Parathyroid adenoma (tissue), 2 donors: ENCODE measurements around the gene SLC6A20.

ENCODE experiments used
- H2AFZ ChIP-seq: fragments of 300-600 bp; sonication (generic); one replicate; pipeline ENCODE4 v1.7.0; 2017; ENCODE audit warnings: antibody characterized with exemption, mild to moderate bottlenecking
- H3K27ac ChIP-seq: fragments of 300-600 bp; sonication (generic); one replicate; pipeline ENCODE4 v1.7.0; 2017
- H3K27me3 ChIP-seq: fragments of 300-600 bp; sonication (generic); one replicate; pipeline ENCODE4 v1.7.0; 2017; ENCODE audit warnings: low read length; ENCODE audit not compliant: control insufficient read depth, insufficient read depth
- H3K36me3 ChIP-seq: fragments of 300-600 bp; sonication (generic); one replicate; pipeline ENCODE4 v1.7.0; 2017; ENCODE audit warnings: low read length; ENCODE audit not compliant: control insufficient read depth, insufficient read depth
- H3K4me1 ChIP-seq: fragments of 300-600 bp; sonication (generic); one replicate; pipeline ENCODE4 v1.7.0; 2017; ENCODE audit warnings: control low read depth
- H3K4me2 ChIP-seq: fragments of 300-600 bp; sonication (generic); one replicate; pipeline ENCODE4 v1.7.0; 2017; ENCODE audit warnings: low read length
- H3K4me3 ChIP-seq: fragments of 300-600 bp; sonication (generic); one replicate; pipeline ENCODE4 v1.7.0; 2017; ENCODE audit warnings: low read depth, low read length
- H3K79me2 ChIP-seq: fragments of 300-600 bp; sonication (generic); one replicate; pipeline ENCODE4 v1.7.0; 2017; ENCODE audit warnings: control low read depth
- H3K9ac ChIP-seq: fragments of 300-600 bp; sonication (generic); one replicate; pipeline ENCODE4 v1.7.0; 2017; ENCODE audit warnings: mild to moderate bottlenecking
- H3K9me3 ChIP-seq: fragments of 300-600 bp; sonication (generic); one replicate; pipeline ENCODE4 v1.7.0; 2017; ENCODE audit warnings: low read length; ENCODE audit not compliant: control insufficient read depth
- TF ChIP-seq, protein P1 (sequence below): fragments of 300-600 bp; sonication (generic); IDR thresholded peaks from one replicate; pipeline ENCODE4 v1.7.0; 2017; ENCODE audit warnings: antibody characterized with exemption, mild to moderate bottlenecking
- donor health status: primary hyperparathyroidism.

The SLC6A20 gene

DNA sequence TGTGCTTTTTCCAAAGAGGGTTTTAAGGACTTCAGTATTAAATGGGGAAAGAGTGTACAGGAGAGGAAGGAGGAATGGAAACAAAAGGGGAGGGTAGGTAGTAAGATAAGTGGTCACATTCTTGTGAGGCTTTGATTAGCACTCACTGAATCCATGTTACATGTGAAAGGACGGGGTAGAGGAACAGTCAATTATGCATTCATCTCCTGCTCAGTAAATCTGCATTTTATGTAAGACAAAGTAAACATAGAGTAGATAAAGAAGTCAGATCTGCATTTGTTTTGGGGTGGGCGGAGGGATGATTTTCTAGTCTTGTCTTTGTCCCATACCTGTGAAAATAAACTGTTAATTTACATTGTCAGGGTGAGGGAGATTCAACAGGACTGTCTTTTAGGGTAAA, 56.3 kb downstream of the SLC6A20 start:
- H3K4me1 ChIP-seq = no peaks in the 10 kb centered on the region
- H3K4me3 ChIP-seq = no peak overlapping the region
- TF ChIP-seq, protein P1, sequence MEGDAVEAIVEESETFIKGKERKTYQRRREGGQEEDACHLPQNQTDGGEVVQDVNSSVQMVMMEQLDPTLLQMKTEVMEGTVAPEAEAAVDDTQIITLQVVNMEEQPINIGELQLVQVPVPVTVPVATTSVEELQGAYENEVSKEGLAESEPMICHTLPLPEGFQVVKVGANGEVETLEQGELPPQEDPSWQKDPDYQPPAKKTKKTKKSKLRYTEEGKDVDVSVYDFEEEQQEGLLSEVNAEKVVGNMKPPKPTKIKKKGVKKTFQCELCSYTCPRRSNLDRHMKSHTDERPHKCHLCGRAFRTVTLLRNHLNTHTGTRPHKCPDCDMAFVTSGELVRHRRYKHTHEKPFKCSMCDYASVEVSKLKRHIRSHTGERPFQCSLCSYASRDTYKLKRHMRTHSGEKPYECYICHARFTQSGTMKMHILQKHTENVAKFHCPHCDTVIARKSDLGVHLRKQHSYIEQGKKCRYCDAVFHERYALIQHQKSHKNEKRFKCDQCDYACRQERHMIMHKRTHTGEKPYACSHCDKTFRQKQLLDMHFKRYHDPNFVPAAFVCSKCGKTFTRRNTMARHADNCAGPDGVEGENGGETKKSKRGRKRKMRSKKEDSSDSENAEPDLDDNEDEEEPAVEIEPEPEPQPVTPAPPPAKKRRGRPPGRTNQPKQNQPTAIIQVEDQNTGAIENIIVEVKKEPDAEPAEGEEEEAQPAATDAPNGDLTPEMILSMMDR = no peak
- no peak overlapping the region for H3K4me2 ChIP-seq
- no peaks in the 10 kb centered on the region for H3K79me2 ChIP-seq
- no peak overlapping the region for H3K27ac ChIP-seq
- H3K9me3 ChIP-seq = no peaks in the 10 kb centered on the region
- H2AFZ ChIP-seq = no peak overlapping the region
- H3K36me3 ChIP-seq = no peaks in the 10 kb centered on the region
- H3K9ac ChIP-seq = no peak overlapping the region
- no peaks in the 10 kb centered on the region for H3K27me3 ChIP-seq

DNA sequence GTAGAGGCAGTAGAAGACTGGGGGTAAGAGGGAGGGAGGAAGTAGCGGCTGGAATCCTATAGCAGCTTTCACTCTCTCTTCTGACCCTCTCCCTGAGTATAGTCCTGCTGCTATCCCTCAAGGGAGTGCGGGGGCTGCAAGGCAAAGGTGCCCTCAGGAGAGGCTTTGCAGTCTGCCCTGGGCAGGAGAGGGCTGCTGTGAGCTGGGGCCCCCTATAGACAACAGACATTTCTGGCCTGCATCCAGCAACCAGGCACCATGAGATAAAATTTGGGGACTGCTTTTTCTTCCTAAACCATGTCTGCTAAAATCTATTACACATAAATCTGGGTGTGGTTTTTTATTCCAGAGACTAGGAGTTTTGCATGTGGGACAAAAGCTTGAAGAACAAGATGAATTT, 59.1 kb downstream of the SLC6A20 start:
- Histone ChIP-seq H3K36me3 (no peaks in the 10 kb centered on the region), H2AFZ (no peak overlapping the region)

DNA sequence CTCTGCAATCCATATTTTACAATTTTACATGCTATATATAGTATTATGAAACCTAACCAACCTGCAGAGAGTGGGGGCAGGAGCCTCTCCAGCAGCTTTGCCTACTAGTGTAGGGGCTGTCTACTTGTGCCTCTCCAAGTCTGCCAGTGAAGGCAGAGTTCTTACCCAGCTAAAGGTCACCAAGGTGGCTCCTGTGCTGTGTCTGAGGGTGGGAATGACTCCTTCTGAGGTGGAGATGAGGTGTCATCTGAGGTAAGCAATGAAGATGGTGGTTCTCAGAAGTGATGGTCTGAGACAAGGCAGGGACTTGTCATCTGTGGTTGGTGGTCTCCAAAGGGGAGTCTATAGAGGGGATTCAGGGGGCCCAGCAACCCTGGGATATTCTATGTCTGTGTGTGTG, 59.6 kb downstream of the SLC6A20 start:
- H3K4me3 ChIP-seq = no peak overlapping the region
- TF ChIP-seq, protein P1 = no peak
- H3K79me2 ChIP-seq = no peaks in the 10 kb centered on the region
- H3K4me1 ChIP-seq = no peaks in the 10 kb centered on the region
- H2AFZ ChIP-seq = no peak overlapping the region
- no peaks in the 10 kb centered on the region for H3K36me3 ChIP-seq
- no peaks in the 10 kb centered on the region for H3K27me3 ChIP-seq
- no peaks in the 10 kb centered on the region for H3K9me3 ChIP-seq
- no peak overlapping the region for H3K4me2 ChIP-seq
- no peak overlapping the region for H3K9ac ChIP-seq
- no peak overlapping the region for H3K27ac ChIP-seq

More for the DNA sequence above, 59.1 kb downstream of the SLC6A20 start:
- Histone ChIP-seq H3K79me2 (no peaks in the 10 kb centered on the region), H3K9ac (no peak overlapping the region), H3K4me2 (no peak overlapping the region), H3K4me1 (no peaks in the 10 kb centered on the region), H3K27ac (no peak overlapping the region), H3K9me3 (no peaks in the 10 kb centered on the region), H3K4me3 (no peak overlapping the region), H3K27me3 (no peaks in the 10 kb centered on the region)
- TF ChIP-seq, protein P1 = no peak

DNA sequence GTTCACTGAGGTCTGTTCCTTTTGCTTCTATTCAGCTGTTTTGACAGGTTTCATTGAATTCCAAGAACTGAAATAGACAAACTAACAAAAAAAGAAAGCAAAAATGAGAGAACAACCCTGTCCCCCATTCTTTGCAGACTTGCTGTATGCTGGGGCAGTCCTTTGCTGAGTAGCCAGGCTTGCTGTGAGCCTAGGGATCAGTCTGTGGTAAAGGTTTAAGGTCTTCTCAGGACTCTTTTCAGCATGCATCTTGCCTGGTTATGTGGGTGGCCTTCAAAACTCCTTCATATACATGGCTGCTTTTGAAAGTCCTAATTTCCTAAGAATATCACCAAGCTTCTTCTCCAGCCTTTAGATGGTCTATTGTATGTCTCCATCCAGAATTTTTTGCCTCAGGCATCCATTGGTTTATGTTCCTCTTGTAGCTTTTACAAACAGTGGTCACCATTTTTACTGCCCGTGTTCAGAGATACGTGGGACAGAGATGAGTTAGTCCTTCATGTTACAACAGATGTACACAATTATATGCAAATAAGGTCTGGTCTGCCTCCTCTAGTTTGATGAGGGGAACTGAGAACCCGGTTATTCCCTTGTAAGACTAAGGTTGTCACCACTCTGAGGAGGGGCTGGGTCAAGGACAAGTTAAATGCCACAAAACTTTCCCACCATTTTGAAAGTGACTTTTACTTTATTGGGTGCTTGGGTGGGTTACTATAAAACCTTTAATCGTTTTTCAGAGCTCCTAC, 65.8 kb downstream of the SLC6A20 start:
- TF ChIP-seq, protein P1 = no peak

DNA sequence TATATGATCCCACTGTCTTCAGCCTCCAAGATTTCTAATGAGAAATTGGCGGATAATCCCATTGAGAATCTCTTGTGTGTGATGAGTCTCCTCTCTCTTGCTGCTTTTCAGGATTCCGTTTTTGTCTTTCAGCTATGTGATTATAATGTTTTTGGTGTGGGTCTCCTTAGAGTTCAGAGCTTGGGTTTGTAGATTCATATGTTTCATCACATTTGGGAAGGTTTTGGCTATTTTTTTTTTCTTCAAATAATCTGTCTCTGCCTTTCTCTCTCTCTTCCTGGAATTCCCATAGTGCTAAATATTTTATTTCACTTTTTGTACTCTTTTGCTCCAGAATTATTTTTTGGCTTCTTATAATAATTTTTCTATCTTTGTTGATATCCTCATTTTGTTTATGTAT, 66.7 kb downstream of the SLC6A20 start:
- Histone ChIP-seq H3K4me3 (no peak overlapping the region), H3K9ac (no peak overlapping the region)

More for the DNA sequence above, 65.8 kb downstream of the SLC6A20 start:
- H3K79me2 ChIP-seq = no peaks in the 10 kb centered on the region
- no peak overlapping the region for H3K27ac ChIP-seq
- H3K9ac ChIP-seq = no peak overlapping the region
- no peaks in the 10 kb centered on the region for H3K27me3 ChIP-seq
- no peak overlapping the region for H3K4me3 ChIP-seq
- no peaks in the 10 kb centered on the region for H3K4me1 ChIP-seq
- H3K36me3 ChIP-seq = peaks cover 3% of the 10 kb centered on the region
- no peak overlapping the region for H3K4me2 ChIP-seq
- H2AFZ ChIP-seq = no peak overlapping the region
- H3K9me3 ChIP-seq = no peaks in the 10 kb centered on the region

More for the DNA sequence above, 66.7 kb downstream of the SLC6A20 start:
- no peaks in the 10 kb centered on the region for H3K27me3 ChIP-seq
- H3K9me3 ChIP-seq = no peaks in the 10 kb centered on the region
- peaks cover 3% of the 10 kb centered on the region for H3K36me3 ChIP-seq
- no peak overlapping the region for H2AFZ ChIP-seq
- no peak overlapping the region for H3K27ac ChIP-seq
- H3K4me1 ChIP-seq = no peaks in the 10 kb centered on the region
- no peaks in the 10 kb centered on the region for H3K79me2 ChIP-seq
- TF ChIP-seq, protein P1 = no peak
- no peak overlapping the region for H3K4me2 ChIP-seq
